Uterus (tissue), 2 donors: ENCODE data around the gene DPH7.

Experiments used
- CTCF ChIP-seq, 4 experiments: fragments of 200-600 bp in 2 of 4; fragments of 450-650 bp in 2 of 4; sonication (generic) in 2 of 4; IDR thresholded peaks; one replicate each; pipeline ENCODE4 v1.5.1; 2016 to 2019; ENCODE audit warnings: antibody characterized with exemption in 4 of 4, mild to moderate bottlenecking in 2 of 4, moderate library complexity in 1 of 4
- POLR2A ChIP-seq, 2 donors: fragments of 450-650 bp; IDR thresholded peaks; one replicate each; pipeline ENCODE4 v1.6.1; 2016; ENCODE audit warnings: antibody characterized with exemption in 2 of 2, mild to moderate bottlenecking in 1 of 2, moderate library complexity in 1 of 2

GRCh38 chr9:137522746-137523455 lies 55.8 kb downstream of the DPH7 start:
- no peak for TF ChIP-seq CTCF (IDR thresholded peaks at IDR 0.05)
- no peak for TF ChIP-seq POLR2A (IDR thresholded peaks at IDR 0.05)
